AG04449 (cell line): ENCODE data around the gene CIT.

Source experiments
- CTCF ChIA-PET: fragments of 350-600 bp; formaldehyde crosslinking; extraction: SDS; loops from one replicate; lab custom pipeline; 2021; ENCODE audit warnings: antibody characterized with exemption; lab: Yijun Ruan, JAX
- POLR2A ChIA-PET: fragments of 400-600, 350-600 bp; formaldehyde crosslinking; extraction: SDS; loops from one replicate; lab custom pipeline; 2020; ENCODE audit warnings: antibody characterized with exemption, inconsistent platforms; lab: Yijun Ruan, JAX
- DNase-seq: peaks from one replicate; pipeline ENCODE4 v3.0.0-alpha.2; 2010; ENCODE audit warnings: low read depth, low spot score
- H3K4me3 ChIP-seq: 2 replicates; pipeline ENCODE4 v1.5.1; 2011; ENCODE audit warnings: low read depth, mild to moderate bottlenecking, control low read depth, low read length
- CTCF ChIP-seq: IDR thresholded peaks from one replicate; pipeline ENCODE4 v1.5.1; 2011; ENCODE audit warnings: mild to moderate bottlenecking, moderate library complexity, low read length, control low read depth, inconsistent platforms; ENCODE audit not compliant: insufficient read depth; ENCODE audit errors: missing control alignments

CIT gene

GRCh38 chr12:119683816-119684215, 193.3 kb downstream of the CIT start:
- ChIA-PET CTCF (interaction anchor here (3.1 kb wide), 1 partner anchor 16 kb away, joined by 14 read pairs; the partner anchor contains the start of gene PRKAB1), POLR2A (no interaction called here)
- TF ChIP-seq CTCF = no peak
- H3K4me3 ChIP-seq = no peak overlapping the region
- DNase-seq = no peak

GRCh38 chr12:119683413-119683812, 193.7 kb downstream of the CIT start:
- no peak for DNase-seq
- no peak for TF ChIP-seq CTCF
- POLR2A ChIA-PET = no interaction called here
- CTCF ChIA-PET = interaction anchor here (3.1 kb wide), 1 partner anchor 15 kb away, joined by 14 read pairs; the partner anchor contains the start of gene PRKAB1
- no peak overlapping the region for H3K4me3 ChIP-seq

- no peak for TF ChIP-seq CTCF
- ChIA-PET CTCF (interaction anchor here (0.8 to 3.1 kb wide), 2 partner anchors 12 to 14 kb away, joined by 3 to 14 read pairs; partner anchors contain the start of gene PRKAB1), POLR2A (no interaction called here)
- H3K4me3 ChIP-seq = no peak overlapping the region
- DNase-seq = no peak
Measured at GRCh38 chr12:119682639-119683252, 194.4 kb downstream of the CIT start.

- ChIA-PET CTCF (interaction anchor here (0.8 to 3.1 kb wide), 3 partner anchors 12 to 14 kb away, joined by 3 to 14 read pairs (median 5); partner anchors contain the start of gene PRKAB1), POLR2A (no interaction called here)
- no peak for TF ChIP-seq CTCF
- DNase-seq = no peak
- no peak overlapping the region for H3K4me3 ChIP-seq
Measured at GRCh38 chr12:119681728-119682638, 195.1 kb downstream of the CIT start.

GRCh38 chr12:119681111-119681510, 196.0 kb downstream of the CIT start:
- no peak for DNase-seq
- H3K4me3 ChIP-seq = no peak overlapping the region
- ChIA-PET CTCF (interaction anchor here (1.2 to 3.1 kb wide), 2 partner anchors 13 to 14 kb away, joined by 5 to 14 read pairs; partner anchors contain the start of gene PRKAB1), POLR2A (no interaction called here)
- TF ChIP-seq CTCF = no peak

GRCh38 chr12:119679490-119679889, 197.6 kb downstream of the CIT start:
- POLR2A ChIA-PET = no interaction called here

More at GRCh38 chr12:119679490-119679889, 197.6 kb downstream of the CIT start:
- TF ChIP-seq CTCF = no peak
- CTCF ChIA-PET = interaction anchor here (0.6 to 1.8 kb wide), 4 partner anchors 12 to 24 kb away, joined by 3 to 10 read pairs (median 4); partner anchors contain the start of gene PRKAB1
- DNase-seq = no peak
- no peak overlapping the region for H3K4me3 ChIP-seq
